Measurements from ENCODE around the gene KRTAP12-3. TPM values are rescaled to one million over a fixed set of nuclear protein-coding genes. Genes with fewer than 3 reads are reported as not detected.
"Not testable (repeated sequence)": the region's sequence is repeated elsewhere in the genome, so short reads cannot be mapped to it uniquely, and the experiment has no call there.

The KRTAP12-3 gene
- total RNA-seq, 1 experiment from 2014 or later = not detected

GRCh38 chr21:44644878-44645277, 12.9 kb upstream of the KRTAP12-3 start:
- DNase-seq (ENCODE audit: low spot score) = no peak
- CTCF ChIA-PET = interaction anchor here (0.6 kb wide), 1 partner anchor 149 kb away, joined by 3 read pairs; no protein-coding TSS in a partner anchor
- Mint-ChIP-seq H3K27ac (no peak overlapping the region), H3K36me3 (peaks cover 27% of the 10 kb centered on the region), H3K4me3 (no peak overlapping the region), H3K27me3 (ENCODE audit: low read depth) (peaks cover 8% of the 10 kb centered on the region; the same call in 1 of the 2 replicates), H3K4me1 (peaks cover 10% of the 10 kb centered on the region), H3K9me3 (peaks cover 38% of the 10 kb centered on the region)
- POLR2A ChIA-PET = no interaction called here
- TF ChIP-seq SMAD3 (CRISPR knock-in tag; IDR thresholded peaks at IDR 0.05; ENCODE audit: borderline replicate concordance) (no peak), ZNF317 (CRISPR knock-in tag; IDR thresholded peaks at IDR 0.05; ENCODE audit: borderline replicate concordance, low read depth) (no peak), NFYB (CRISPR knock-in tag; conservative IDR thresholded peaks at IDR 0.05; ENCODE audit: low read depth) (no peak), TP53 (CRISPR knock-in tag; IDR thresholded peaks at IDR 0.05) (no peak), CREM (CRISPR knock-in tag; IDR thresholded peaks at IDR 0.05) (no peak), NR1H2 (CRISPR knock-in tag; IDR thresholded peaks at IDR 0.05) (no peak), ZNF396 (CRISPR knock-in tag; IDR thresholded peaks at IDR 0.05; ENCODE audit: borderline replicate concordance) (no peak), ZNF671 (CRISPR knock-in tag; IDR thresholded peaks at IDR 0.05) (no peak)
- no peak for ATAC-seq

- H3K4me3 Mint-ChIP-seq; DNase-seq (ENCODE audit: low spot score); H3K27ac Mint-ChIP-seq; ATAC-seq; H3K27me3 Mint-ChIP-seq (ENCODE audit: low read depth); H3K4me1 Mint-ChIP-seq: not testable (repeated sequence)
- POLR2A ChIA-PET = interaction anchor here (0.7 kb wide), 1 partner anchor 21 kb away, joined by 3 read pairs; no protein-coding TSS in a partner anchor
- Mint-ChIP-seq H3K9me3 (peaks cover 21% of the 10 kb centered on the region), H3K36me3 (peaks cover 16% of the 10 kb centered on the region)
- CTCF ChIA-PET = interaction anchor here (0.6 to 2.0 kb wide), 4 partner anchors 19 to 157 kb away, joined by 3 to 4 read pairs (median 3); no protein-coding TSS in a partner anchor
Observed at GRCh38 chr21:44646366-44647221, 11.1 kb upstream of the KRTAP12-3 start, which contains the start of gene KRTAP10-11. TSS of gene KRTAP10-11 (plus strand) at chr21:44646414. CDS start at chr21:44646459, 45 bp downstream.

- peaks cover 10% of the 10 kb centered on the region for H3K4me1 Mint-ChIP-seq
- H3K36me3 Mint-ChIP-seq = peaks cover 16% of the 10 kb centered on the region
- H3K27ac Mint-ChIP-seq = no peak overlapping the region
- CTCF ChIA-PET = interaction anchor here (0.6 to 2.0 kb wide), 4 partner anchors 20 to 157 kb away, joined by 3 to 4 read pairs (median 3); no protein-coding TSS in a partner anchor
- peaks cover 4% of the 10 kb centered on the region; the same call in 1 of the 2 replicates for H3K27me3 Mint-ChIP-seq (ENCODE audit: low read depth)
- ATAC-seq (no peak; the same call in 1 of the 2 replicates), DNase-seq (ENCODE audit: low spot score) (no peak)
- H3K9me3 Mint-ChIP-seq = peaks cover 18% of the 10 kb centered on the region
- POLR2A ChIA-PET = no interaction called here
- no peak overlapping the region for H3K4me3 Mint-ChIP-seq
- no peak for TF ChIP-seq ZNF138 (CRISPR knock-in tag; conservative IDR thresholded peaks at IDR 0.05)
- TF ChIP-seq ZNF263 (CRISPR knock-in tag; IDR thresholded peaks at IDR 0.05; ENCODE audit: low read depth) = no peak
- no peak for TF ChIP-seq RELA (CRISPR knock-in tag; IDR thresholded peaks at IDR 0.05; ENCODE audit: borderline replicate concordance)
- no peak for TF ChIP-seq IRF2 (CRISPR knock-in tag; IDR thresholded peaks at IDR 0.05; ENCODE audit: borderline replicate concordance, low read depth)
- TF ChIP-seq PRDM15 (CRISPR knock-in tag; IDR thresholded peaks at IDR 0.05) = no peak
- no peak for TF ChIP-seq CDX4 (CRISPR knock-in tag; IDR thresholded peaks at IDR 0.05; ENCODE audit: borderline replicate concordance)
- TF ChIP-seq ATF2 (CRISPR knock-in tag; IDR thresholded peaks at IDR 0.05; ENCODE audit: borderline replicate concordance, low read depth) = no peak
- TF ChIP-seq USF2 (CRISPR knock-in tag; IDR thresholded peaks at IDR 0.05) = no peak
- no peak for TF ChIP-seq ZBTB21 (CRISPR knock-in tag; IDR thresholded peaks at IDR 0.05; ENCODE audit: borderline replicate concordance)
- TF ChIP-seq ZNF671 (CRISPR knock-in tag; IDR thresholded peaks at IDR 0.05) = no peak
- TF ChIP-seq SP1 (CRISPR knock-in tag; conservative IDR thresholded peaks at IDR 0.05) = no peak
- no peak for TF ChIP-seq TP53 (CRISPR knock-in tag; IDR thresholded peaks at IDR 0.05)
- no peak for TF ChIP-seq NR3C1 (CRISPR knock-in tag; conservative IDR thresholded peaks at IDR 0.05; ENCODE audit: low read depth)
- no peak for TF ChIP-seq ETV6 (CRISPR knock-in tag; IDR thresholded peaks at IDR 0.05)
- TF ChIP-seq CREB1 (CRISPR knock-in tag; IDR thresholded peaks at IDR 0.05) = no peak
Observed at GRCh38 chr21:44647222-44647552, 10.5 kb upstream of the KRTAP12-3 start.

Data from WTC11 (cell line).